SJSA1 (cell line): ENCODE results near the gene PDX1. TPM values are rescaled to one million over a fixed set of nuclear protein-coding genes. Genes with fewer than 3 reads are reported as not detected.
"Not testable (repeated sequence)": the region's sequence is repeated elsewhere in the genome, so short reads cannot be mapped to it uniquely, and the experiment has no call there.

Experiments used
- DNase-seq, 2 experiments: peaks; one replicate each; pipeline ENCODE4 v3.0.0-alpha.2; 2015 to 2020; ENCODE audit warnings: low spot score in 2 of 2, low read depth in 1 of 2
- H3K27ac ChIP-seq: fragments of 250-450 bp; sonication (Bioruptor Pico); 2 replicates; pipeline ENCODE4 v1.5.1; 2020; ENCODE audit warnings: mild to moderate bottlenecking, moderate library complexity
- H3K27me3 ChIP-seq: fragments of 250-450 bp; sonication (Bioruptor Pico); replicated peaks from 2 replicates; pipeline ENCODE4 v1.5.1; 2020; ENCODE audit warnings: mild to moderate bottlenecking, moderate library complexity
- H3K36me3 ChIP-seq: fragments of 250-450 bp; sonication (Bioruptor Pico); 2 replicates; pipeline ENCODE4 v1.5.1; 2020; ENCODE audit warnings: mild to moderate bottlenecking
- H3K4me1 ChIP-seq: fragments of 250-450 bp; sonication (Bioruptor Pico); replicated peaks from 2 replicates; pipeline ENCODE4 v1.6.1; 2021; ENCODE audit warnings: mild to moderate bottlenecking
- H3K4me3 ChIP-seq: fragments of 250-450 bp; sonication (Bioruptor Pico); 2 replicates; pipeline ENCODE4 v1.5.1; 2020; ENCODE audit warnings: mild to moderate bottlenecking
- H3K9me3 ChIP-seq: fragments of 250-450 bp; sonication (Bioruptor Pico); replicated peaks from 2 replicates; pipeline ENCODE4 v1.5.1; 2020; ENCODE audit warnings: mild to moderate bottlenecking
- total RNA-seq: library from RNA; depleted of rRNA; stranded (reverse); fragments of >200 nt; shearing (Covaris generic); gene quantifications from 2 replicates; pipeline ENCODE4 v1.2.3, GENCODE V29; 2014

The PDX1 gene
- total RNA-seq, 1 experiment from 2014 or later = not detected

GRCh38 chr13:27955014-27955591 lies 35.3 kb downstream of the PDX1 start:
- Histone ChIP-seq H3K4me3 (no peak overlapping the region), H3K27ac (no peak overlapping the region), H3K4me1 (peaks cover 11% of the 10 kb centered on the region), H3K36me3 (no peaks in the 10 kb centered on the region), H3K9me3 (no peaks in the 10 kb centered on the region; the same call in 1 of the 2 replicates), H3K27me3 (peaks cover 55% of the 10 kb centered on the region)
- DNase-seq = no peak

GRCh38 chr13:27956576-27957300 lies 36.9 kb downstream of the PDX1 start:
- Histone ChIP-seq H3K27me3 (peaks cover 70% of the 10 kb centered on the region), H3K4me1 (peaks cover 17% of the 10 kb centered on the region), H3K27ac (no peak overlapping the region), H3K4me3 (no peak overlapping the region), H3K36me3 (no peaks in the 10 kb centered on the region), H3K9me3 (no peaks in the 10 kb centered on the region; the same call in 1 of the 2 replicates)
- no peak for DNase-seq

DNA sequence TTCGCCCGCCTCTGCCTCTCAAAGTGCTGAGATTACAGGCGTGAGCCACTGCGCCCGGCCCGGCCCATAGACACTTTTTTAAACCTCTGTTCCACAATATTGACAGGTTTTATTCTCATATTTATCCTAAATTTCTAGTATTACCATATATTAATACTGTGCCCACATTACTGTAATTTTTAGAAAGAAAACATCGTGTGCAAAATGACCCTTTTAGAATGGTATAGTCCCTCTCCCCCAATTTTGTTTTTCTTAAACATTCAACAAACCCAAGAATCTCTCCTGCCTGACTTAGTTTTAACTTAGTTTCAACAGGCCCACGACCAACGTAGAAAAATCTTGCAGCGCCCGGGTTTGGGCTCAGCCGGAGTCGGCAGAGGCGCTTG lies 40.2 kb downstream of the PDX1 start:
- Histone ChIP-seq H3K27me3 (peaks cover 59% of the 10 kb centered on the region), H3K36me3 (no peaks in the 10 kb centered on the region), H3K27ac (no peak overlapping the region), H3K9me3 (no peaks in the 10 kb centered on the region), H3K4me1 (peaks cover 7% of the 10 kb centered on the region; the same call in 1 of the 2 replicates), H3K4me3 (no peak overlapping the region)
- no peak for DNase-seq

- H3K9me3 ChIP-seq = no peaks in the 10 kb centered on the region
- no peak overlapping the region for H3K4me3 ChIP-seq
- DNase-seq = no peak
- H3K36me3 ChIP-seq = no peaks in the 10 kb centered on the region
- peaks cover 7% of the 10 kb centered on the region; the same call in 1 of the 2 replicates for H3K4me1 ChIP-seq
- H3K27ac ChIP-seq = no peak overlapping the region
- H3K27me3 ChIP-seq = peaks cover 59% of the 10 kb centered on the region
Observed at GRCh38 chr13:27960362-27961226, 40.8 kb downstream of the PDX1 start.

GRCh38 chr13:27961227-27962085 lies 41.7 kb downstream of the PDX1 start:
- no peak overlapping the region for H3K27ac ChIP-seq
- H3K4me1 ChIP-seq = peaks cover 7% of the 10 kb centered on the region; the same call in 1 of the 2 replicates
- no peaks in the 10 kb centered on the region for H3K9me3 ChIP-seq
- DNase-seq = no peak
- no peak overlapping the region for H3K4me3 ChIP-seq
- H3K27me3 ChIP-seq = peaks cover 62% of the 10 kb centered on the region
- no peaks in the 10 kb centered on the region for H3K36me3 ChIP-seq

DNA sequence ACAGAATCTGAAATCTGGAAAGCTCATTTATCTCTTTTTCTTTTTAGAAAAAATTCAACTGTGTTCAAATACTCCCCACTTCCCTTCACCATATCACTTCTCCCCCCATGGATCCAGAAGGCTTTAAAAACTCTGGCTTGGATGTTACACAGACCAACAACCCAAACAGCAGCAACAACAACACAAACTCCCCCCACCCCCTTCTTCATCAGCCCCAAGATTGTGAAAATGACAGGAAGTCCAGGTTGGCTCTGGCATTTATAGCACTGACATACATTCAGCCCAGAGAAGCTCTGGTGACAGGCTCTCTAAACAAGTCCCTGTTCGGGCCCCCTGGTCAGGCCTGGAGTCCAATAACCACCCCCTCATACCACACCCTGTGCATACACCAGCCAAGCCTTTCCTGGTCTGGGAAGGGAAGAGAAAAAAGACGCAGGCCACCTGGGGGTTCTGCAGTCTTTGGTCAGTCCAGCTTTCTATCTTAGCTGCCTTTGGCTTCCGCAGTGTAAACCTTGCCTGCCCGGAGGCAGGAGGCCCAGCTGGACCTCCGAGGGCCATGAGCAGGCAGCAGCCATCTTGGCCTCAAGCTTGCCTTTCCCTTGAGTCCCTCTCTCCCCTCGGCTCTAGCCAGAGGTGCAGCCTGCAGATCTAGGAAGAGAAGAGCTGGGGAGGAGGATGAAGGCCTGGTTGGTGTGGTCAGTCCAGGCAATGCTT lies 42.5 kb downstream of the PDX1 start:
- Histone ChIP-seq H3K9me3 (no peaks in the 10 kb centered on the region), H3K27me3 (peaks cover 64% of the 10 kb centered on the region), H3K4me3 (no peak overlapping the region), H3K27ac (no peak overlapping the region), H3K4me1 (peaks cover 7% of the 10 kb centered on the region; the same call in 1 of the 2 replicates), H3K36me3 (no peaks in the 10 kb centered on the region)
- DNase-seq = no peak

DNA sequence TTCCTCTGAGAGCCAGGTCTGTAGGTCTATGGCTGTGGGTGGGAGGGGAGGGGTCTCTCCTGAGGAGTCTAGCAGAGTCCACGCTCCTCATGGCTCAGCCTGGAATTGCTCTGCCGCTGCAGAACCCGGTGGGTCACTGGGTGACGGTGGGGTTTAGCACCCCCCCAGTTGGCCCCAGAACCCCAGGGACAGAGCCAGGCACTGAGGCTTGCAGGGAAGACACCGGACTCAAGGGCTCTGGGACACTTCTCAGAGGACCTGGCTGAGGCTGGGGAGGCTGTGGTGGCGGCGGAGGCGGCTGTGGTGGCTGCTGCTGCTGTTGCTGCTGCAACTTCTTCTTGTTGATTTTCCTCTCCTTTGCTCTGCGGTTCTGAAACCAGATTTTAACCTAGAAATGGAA lies 43.2 kb downstream of the PDX1 start:
- no peak overlapping the region for H3K4me3 ChIP-seq
- H3K36me3 ChIP-seq = no peaks in the 10 kb centered on the region
- peaks cover 7% of the 10 kb centered on the region; the same call in 1 of the 2 replicates for H3K4me1 ChIP-seq
- H3K27me3 ChIP-seq = peaks cover 69% of the 10 kb centered on the region
- no peaks in the 10 kb centered on the region for H3K9me3 ChIP-seq
- H3K27ac ChIP-seq = no peak overlapping the region
- DNase-seq = no peak

- H3K4me1 ChIP-seq = peaks cover 7% of the 10 kb centered on the region; the same call in 1 of the 2 replicates
- H3K27me3 ChIP-seq = peaks cover 71% of the 10 kb centered on the region
- no peaks in the 10 kb centered on the region for H3K36me3 ChIP-seq
- no peak overlapping the region for H3K4me3 ChIP-seq
- H3K9me3 ChIP-seq = no peaks in the 10 kb centered on the region
- no peak overlapping the region for H3K27ac ChIP-seq
- DNase-seq = no peak
Observed at GRCh38 chr13:27963491-27963890, 43.7 kb downstream of the PDX1 start.

DNA sequence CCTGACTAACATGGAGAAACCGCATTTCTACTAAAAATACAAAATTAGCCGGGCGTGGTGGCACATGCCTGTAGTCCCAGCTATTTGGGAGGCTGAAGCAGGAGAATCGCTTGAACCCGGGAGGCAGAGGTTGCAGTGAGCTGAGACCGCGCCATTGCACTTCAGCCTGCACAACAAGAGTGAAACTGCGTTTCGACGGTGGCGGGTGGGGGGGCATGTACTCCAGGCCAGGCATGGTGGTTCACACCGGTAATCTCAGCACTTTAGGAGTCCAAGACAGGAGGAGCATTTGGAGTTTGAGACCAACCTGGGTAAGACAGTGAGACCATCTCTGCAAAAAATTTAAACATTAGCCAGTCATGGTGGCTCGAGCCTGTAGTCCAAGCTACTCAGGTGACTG lies 44.4 kb downstream of the PDX1 start:
- H3K4me1 ChIP-seq, H3K4me3 ChIP-seq, H3K36me3 ChIP-seq, H3K9me3 ChIP-seq, DNase-seq, H3K27ac ChIP-seq: not testable (repeated sequence)
- H3K27me3 ChIP-seq = peaks cover 72% of the 10 kb centered on the region

GRCh38 chr13:27964741-27965323 lies 45.0 kb downstream of the PDX1 start:
- no peaks in the 10 kb centered on the region for H3K36me3 ChIP-seq
- no peak overlapping the region for H3K4me3 ChIP-seq
- H3K27me3 ChIP-seq = peaks cover 72% of the 10 kb centered on the region
- H3K27ac ChIP-seq = no peak overlapping the region
- no peak for DNase-seq
- H3K9me3 ChIP-seq = no peaks in the 10 kb centered on the region
- peaks cover 7% of the 10 kb centered on the region; the same call in 1 of the 2 replicates for H3K4me1 ChIP-seq

DNA sequence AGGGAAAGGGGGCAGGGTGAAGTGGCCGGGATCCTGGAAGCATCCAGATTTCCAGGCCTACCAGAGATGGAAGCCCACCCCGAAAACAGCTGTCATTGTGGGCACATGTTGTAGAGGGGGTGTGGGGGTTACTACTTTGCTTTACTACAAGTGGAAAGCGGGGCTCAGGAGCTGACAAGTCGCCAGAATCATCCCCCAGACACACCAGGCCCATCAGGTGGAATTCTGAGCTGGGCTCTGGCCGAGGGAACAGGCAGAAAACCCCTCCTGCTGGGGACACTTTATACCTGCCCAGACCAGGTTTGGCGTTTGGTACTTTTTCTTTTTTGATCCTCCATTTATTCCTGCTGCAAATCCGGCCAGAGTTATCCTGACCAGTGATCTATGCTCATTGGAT lies 45.5 kb downstream of the PDX1 start:
- peaks cover 72% of the 10 kb centered on the region for H3K27me3 ChIP-seq
- no peak for DNase-seq
- H3K4me3 ChIP-seq = no peak overlapping the region
- no peak overlapping the region for H3K27ac ChIP-seq
- H3K4me1 ChIP-seq = peaks cover 5% of the 10 kb centered on the region; the same call in 1 of the 2 replicates
- H3K36me3 ChIP-seq = no peaks in the 10 kb centered on the region
- no peaks in the 10 kb centered on the region for H3K9me3 ChIP-seq

- no peak overlapping the region for H3K4me3 ChIP-seq
- no peaks in the 10 kb centered on the region for H3K9me3 ChIP-seq
- DNase-seq = no peak
- no peaks in the 10 kb centered on the region for H3K36me3 ChIP-seq
- H3K4me1 ChIP-seq = no peaks in the 10 kb centered on the region
- no peak overlapping the region for H3K27ac ChIP-seq
- H3K27me3 ChIP-seq = peaks cover 67% of the 10 kb centered on the region
Observed at GRCh38 chr13:27965740-27966640, 46.2 kb downstream of the PDX1 start.
